Bone marrow (tissue), 2 donors: ENCODE measurements around the gene STK4.
"Not testable (repeated sequence)": the region's sequence is repeated elsewhere in the genome, so short reads cannot be mapped to it uniquely, and the experiment has no call there.

Experiments
- DNase-seq, 2 donors: peaks; one replicate each; lab custom pipeline; 2025; lab: John Stamatoyannopoulos, UW

The STK4 gene

DNA sequence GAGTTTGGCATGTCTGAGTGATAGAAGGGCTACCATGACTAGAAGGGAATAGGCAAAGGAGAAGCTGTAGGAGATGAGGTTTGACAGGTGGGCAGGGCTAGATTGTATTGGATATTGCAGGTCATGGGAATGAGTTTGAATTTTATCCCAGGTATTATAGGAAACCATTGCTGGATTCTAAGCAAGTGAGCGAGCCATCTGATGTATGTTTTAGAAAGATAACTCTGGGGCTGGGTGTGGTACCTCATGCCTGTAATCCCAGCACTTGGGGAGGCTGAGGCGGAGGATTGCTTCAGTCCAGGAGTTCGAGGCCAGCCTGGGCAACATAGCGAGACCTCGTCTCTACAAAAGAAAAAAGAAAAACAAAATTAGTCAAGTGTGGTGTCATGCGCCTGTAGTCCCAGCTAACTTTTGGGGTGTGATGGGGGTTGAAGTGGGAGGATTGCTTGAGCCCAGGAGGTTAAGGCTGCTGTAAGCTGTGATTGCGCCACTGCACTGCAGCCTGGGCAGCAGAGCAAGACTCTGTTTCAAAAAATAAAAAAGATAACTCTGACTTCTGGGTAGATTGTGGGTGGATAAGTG, 16.9 kb downstream of the STK4 start:
- DNase-seq, result no peak

DNA sequence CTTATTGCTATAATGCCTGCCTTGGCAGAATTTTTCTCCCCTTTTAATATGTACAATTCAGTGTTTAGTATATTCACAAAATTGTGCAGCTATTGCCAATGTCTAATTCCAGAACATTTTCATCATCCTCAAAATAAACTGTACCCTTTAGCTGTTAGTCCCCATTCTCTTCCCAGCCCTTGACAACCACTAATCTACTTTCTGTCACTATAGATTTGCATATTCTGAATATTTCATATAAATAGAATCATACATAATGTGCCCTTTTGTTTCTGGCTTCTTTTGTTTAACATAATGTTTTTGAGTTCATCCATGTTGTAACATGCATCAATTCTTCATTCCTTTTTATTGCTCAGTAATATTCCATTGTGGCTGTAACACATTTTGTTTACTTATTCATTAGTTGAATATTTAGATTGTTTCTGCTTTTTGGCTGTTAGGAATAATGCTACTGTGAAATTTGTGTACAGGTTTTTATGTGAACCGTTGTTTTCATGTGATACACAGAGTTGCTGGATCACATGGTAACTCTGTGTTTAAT, 22.4 kb downstream of the STK4 start:
- DNase-seq, result no peak

DNA sequence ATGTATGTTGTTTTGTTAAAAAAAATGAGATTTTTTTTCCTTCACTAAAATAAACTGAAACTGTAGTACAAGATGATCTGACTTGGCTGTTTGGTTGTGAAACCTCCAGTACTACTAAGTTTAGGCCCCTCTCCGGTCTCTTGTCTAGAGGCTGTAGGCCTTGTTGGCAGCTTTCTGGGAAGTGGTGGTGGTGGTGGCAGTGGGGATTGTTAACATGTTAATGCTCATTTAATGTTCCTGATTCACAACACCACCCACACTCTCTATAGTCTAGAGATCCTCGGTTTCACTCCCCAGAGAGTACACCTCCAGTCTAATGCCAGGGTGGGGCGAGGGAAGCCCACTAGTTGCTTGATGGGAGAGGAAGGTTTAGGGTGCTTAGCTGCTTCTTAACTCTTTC, 24.1 kb downstream of the STK4 start:
- peak in 1 of 2 donors; percentile 31 for DNase-seq

DNA sequence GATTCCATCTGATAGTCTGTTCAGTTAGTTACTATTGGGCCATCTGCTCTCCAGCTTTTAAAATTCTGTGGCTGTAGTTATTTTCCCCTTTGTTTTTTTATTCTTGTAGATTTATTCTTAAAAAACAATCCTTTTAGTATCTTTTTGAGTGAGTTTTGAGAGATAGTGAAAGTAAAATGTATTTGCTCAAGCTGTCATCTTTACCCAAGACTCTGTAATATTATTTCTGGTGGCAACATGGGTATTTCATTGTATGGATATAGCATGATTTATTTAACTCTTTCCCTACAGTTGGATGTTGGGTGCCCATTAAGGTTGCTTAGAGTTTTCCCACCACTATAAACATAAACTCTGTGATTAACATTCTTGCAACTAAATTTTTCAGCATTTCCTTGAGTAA, 24.6 kb downstream of the STK4 start:
- DNase-seq, result no peak

DNA sequence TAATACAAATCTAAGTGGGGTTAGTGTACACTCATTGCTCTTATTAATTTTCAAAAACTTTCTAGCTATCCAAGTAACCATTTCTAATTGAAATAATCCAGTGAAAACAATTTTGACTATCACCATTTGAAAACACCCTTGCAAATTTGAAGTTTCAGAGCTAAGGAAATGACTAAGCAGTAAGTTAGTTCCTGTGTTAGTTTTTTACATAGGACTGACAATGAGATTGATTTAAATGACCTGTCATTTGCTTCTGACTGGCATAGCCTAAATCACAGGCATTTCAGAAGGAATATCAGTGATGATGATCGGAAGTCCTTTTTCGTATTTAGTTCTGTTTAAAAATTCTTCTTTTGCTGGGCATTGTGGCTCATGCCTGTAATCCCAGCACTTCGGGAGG, 27.0 kb downstream of the STK4 start:
- DNase-seq, result peak in 1 of 2 donors; percentile 55

DNA sequence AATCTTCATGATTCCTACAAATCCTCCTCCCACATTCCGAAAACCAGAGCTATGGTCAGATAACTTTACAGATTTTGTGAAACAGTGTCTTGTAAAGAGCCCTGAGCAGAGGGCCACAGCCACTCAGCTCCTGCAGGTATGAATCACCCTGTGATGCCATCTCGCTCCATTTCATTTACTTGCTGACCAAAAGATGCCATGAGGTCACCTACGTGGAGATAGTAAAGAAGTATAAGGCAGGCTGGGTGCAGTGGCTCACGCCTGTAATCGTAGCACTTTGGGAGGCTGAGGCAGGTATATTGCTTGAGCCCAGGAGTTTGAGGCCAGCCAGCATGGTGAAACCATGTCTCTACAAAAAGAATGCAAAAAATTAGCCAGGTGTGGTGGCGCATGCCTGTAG, 30.9 kb downstream of the STK4 start:
- DNase-seq, result no peak

DNA sequence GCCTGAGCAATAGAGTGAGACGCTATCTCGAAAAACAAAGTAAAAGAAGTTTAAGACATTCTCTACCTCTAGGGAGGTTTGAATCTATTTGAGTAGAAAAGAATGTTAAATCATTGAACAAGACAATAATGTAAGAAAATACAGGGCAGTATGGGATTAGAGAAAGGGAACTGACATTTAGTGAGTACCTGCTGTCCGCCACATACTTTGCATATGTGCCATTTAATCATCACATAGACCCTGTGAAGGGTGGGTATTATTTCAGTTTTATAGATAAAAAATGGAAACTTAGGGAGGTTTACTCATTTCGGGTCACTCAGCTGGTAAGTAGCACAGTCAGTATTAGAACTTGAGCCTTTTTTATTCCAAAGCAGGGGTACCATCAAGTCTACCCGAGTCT, 31.4 kb downstream of the STK4 start:
- no peak for DNase-seq

DNA sequence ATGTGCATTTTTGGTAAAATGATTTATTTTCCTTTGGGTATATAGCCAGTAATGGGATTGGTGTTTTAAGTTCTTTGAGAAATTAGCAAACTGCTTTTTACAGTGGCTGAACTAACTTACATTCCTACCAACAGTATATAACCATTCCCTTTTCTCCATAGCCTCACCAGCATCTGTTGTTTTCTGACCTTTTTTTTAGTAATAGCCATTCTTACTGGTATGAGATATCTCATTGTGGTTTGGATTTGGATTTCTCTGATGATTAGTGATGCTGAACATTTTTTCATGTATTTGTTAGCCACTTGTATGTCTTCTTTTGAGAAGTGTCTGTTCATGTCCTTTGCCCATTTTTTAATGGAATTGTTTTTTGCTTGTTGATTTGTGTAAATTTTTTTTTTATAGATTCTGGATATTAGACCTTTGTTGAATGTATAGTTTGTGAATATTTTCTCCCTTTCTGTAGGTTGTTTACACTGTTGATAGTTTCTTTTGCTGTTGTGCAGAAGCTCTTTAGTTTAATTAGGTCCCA, 42.3 kb downstream of the STK4 start:
- no peak for DNase-seq

DNA sequence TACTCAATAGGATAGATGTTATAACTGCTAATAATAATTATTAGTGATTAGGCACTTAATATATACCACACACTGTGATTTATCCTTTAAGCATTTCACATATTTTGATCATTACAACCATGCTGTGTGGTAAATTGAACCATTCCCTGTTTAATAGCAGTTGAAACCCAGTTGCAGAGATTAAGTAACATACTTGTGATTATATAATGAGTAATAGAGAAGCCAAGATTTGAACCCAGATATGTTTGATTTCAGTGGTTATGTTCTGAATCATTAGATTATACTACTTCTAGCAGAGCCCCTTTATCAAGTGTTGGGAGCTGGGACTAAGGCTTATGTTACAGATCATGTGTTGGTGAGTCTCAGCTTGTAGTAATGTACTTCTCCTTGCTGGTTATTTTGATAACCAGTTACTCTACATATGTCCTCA, 44.1 kb downstream of the STK4 start:
- DNase-seq, result no peak

DNA sequence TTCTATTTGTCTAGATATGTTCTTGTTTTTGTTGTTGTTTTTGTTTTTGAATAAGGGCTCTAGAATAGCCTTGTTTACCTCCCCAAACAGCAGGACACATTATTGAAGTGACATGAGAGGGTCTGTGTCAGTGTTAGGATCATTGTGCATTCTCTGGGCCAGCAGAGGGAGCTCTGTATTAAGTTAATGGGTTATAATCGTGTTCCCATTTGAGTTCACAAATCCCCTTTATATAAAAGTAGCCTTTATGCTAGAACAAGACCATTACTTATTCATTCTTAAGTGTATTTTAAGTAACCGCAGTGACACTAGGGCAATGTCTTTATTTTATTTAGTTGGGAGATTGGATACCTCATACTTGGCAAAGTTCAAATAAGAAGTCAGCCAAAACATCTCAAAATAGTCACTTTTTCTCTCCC, 44.8 kb downstream of the STK4 start:
- peak in 1 of 2 donors; percentile 50 for DNase-seq

DNA sequence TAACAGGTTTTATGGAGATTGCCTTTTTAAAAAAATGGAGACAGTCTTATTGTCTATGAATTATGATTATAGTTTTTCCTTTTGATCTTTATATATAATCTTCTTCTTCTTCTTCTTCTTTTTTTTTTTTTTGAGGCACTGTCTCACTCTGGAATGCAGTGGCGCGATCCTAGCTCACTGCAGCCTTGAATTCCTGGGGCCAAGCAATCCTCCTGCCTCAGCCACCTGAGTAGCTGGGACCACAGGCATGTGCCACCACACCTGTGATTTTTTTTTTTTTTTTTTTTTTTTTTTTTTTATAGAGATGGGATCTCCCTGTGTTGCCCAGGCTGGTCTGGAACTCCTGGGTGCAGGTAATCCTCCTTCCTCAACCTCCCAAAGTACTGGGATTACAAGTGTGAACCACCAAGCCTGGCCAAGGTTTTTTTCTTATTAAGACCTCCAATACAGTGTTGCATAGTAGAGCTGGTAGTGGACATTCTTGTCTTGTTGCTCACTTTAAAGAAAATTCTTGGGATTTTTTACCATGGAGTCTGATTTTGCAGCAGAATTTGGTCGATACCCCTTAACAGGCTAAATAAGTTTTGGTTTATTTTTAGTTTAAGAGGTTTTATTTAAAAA, 46.5 kb downstream of the STK4 start:
- no peak for DNase-seq

DNA sequence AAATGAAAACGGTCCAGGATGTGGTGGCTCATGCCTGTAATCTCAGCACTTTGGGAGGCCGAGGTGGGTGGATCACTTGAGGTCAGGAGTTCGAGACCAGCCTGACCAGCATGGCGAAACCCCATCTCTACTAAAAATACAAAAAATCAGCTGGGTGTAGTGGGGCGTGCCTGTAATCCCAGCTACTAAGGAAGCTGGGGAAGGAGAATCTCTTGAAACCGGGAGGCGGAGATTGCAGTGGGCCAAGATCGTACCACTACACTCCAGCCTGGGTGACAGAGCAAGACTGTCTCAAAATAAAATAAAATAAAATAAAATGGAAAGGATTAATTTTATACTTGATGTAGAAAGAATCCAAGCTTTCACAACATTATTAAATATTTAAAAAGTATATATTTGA, 47.8 kb downstream of the STK4 start:
- not testable (repeated sequence) for DNase-seq

DNA sequence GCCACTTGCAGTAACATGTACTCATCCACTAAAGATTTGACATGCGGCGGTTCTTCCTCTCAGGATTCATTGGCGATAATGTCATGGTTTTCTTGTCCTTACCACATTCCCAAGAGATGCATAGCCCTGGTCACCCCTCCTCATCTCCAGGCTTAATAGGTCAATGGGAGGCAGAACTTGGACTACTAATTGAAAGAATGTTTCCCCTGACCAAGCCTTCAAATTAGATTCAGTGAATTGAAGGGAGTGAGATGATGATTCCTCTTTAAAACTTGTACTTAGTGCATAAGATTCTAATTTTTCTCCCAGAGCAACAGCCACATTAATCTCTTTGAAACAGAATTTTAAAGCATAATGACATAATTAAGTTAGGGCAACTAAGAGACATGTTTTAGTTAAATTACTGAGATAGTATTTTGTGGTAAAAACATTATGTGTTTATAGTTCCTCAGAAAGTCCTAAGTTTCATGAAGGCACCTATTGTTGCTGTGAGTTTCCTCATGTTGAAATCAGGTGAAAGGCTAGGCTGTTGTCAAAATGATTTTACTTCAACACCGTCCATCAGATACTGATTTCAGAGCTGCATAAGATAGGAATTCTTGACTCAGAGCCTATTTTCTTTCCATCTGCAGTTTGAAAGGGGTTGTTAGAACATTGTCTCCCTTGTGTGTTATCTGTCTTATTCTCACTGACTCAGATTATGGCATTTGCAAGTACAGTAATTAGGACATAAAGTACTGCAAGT, 48.5 kb downstream of the STK4 start:
- no peak for DNase-seq

DNA sequence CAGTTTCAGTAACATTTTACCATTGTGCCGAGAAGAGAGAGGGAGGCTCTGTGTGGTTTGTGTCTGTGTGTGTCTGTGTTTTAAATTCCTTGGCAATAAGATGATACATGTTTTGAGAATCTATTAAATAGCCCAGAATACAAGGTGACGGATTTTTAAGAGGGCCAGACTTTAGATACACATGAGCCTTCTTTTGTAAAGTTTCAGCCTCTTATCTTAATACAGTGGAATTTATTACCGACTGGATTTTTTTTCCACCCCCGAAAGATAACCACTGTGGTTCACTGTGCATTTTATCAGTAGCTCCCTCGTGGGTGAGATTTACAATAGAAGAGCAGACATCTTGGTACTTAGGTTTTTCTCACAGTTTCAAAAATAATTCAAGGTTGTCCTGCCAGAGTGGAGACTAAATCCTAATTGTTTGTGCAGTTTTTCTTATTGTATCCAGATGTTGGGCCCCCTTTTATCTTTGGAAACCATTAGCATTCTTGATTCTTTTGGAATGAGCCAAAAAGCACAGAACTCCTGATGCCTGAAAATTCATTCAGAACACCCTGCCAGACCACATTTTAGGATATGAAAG, 49.9 kb downstream of the STK4 start:
- DNase-seq, result no peak

DNA sequence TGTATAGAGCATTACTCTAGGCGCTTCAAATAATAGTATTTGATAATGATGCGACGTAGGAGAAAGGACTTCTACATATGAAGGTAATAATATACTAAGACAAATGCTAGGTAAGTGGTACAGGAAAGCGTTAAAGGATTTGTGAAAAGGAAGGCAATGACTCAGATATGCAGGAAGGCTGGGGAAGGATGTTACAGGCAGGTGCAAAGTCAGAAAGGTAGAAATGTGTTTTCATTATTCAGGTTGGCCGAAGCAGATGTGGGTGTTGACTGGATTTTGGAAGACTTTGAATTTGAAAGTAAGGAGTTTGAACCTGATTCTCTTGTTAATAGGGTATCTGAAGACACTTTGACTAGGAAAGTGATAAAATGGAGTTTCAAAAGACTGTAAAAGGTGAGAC, 51.0 kb downstream of the STK4 start:
- no peak for DNase-seq

DNA sequence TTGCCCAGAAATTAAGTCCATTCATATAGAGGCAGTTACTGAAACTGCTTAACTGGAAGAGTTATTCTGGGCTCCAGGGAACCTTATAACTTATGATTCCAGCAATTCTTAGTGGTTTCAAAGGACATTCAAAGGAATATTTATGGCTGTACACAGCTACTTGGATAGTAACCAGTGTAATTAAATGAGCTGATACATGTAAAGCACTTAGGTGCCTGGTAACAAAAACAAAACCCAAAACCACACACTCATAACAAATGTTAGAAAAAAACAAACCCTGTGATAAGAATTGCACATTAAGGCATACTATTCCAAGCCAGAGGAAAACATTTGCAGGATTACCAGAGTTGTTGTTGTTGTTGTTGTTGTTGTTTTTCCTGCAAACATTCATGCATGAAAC, 51.5 kb downstream of the STK4 start:
- DNase-seq, result no peak

DNA sequence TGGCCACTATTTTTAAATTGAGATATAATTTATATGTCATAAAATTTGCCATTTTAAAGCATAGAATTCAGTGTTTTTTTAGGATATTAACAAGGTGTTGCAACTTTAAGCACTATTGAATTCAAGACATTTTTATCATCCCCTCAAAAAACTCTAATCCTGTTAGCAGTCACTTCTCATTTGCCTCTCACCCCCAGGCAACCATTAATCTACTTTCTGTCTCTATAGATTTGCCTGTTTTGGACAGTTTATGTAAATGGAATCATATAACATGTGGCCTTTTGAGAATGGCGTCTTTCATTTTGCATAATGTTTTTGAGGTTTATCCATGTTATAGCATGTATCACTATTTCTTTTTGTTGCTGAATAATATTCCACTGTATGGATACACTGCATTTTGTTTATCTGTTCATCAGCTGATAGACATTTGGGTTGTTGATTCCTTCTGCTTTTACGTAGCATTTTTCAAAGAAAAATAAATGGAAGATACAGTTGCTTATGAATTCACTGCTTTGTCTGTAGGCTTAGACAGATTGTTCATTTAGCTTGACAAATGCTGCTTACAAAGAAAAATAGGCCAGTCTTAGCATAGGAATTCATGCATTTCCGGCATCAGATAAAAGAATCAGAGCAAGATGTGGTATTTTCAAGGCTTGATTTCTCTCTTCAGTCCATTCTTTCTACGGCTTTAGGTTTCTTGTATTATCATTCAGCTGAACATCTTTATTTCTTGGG, 52.9 kb downstream of the STK4 start:
- no peak for DNase-seq

DNA sequence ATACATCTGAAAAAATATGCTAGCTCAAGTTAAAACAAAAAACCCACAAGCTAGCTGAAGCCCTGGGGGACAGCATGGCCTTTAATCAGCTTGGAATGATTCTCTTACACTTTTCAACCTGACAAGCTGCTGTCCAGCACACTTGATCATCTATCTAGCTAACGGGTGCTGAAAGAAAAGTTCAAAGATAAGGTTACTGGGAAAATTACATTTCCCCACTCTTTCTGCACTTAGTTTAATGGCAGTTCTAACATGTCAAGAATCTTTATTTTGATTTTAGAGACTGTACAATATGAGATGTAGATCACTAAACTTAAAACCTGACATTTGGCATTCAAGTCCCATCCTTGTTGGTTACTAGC, 53.4 kb downstream of the STK4 start:
- no peak for DNase-seq

DNA sequence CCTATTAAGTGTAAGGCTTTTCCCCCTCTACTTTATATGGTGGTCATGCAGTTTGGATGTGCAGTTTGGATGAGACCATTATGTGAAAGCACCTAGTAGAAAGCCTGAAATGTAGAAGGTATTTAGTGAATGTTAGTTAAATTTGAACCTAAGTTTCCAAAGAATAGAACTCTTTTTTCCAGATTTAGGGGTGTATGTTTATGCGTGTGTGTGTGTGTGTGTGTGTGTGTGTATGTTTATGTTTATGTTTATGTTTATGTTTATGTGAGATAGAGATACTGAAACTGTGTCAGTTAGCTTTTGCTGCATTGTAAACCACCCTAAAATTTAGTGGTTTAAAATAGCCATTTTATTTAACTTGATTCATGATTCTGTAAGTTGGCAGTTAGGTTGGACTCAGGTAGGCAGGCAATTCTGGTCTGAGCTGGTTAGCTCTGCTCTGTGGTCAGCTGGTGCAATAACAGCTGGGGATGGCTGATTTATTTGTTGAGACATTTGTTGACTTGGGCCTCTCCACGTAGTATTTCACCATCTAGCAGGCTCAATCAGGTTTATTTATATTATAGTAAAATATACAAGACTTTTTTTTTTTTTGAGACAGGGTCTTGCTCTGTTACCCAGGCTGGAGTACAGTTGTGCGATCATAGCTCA, 54.0 kb downstream of the STK4 start:
- DNase-seq, result no peak

DNA sequence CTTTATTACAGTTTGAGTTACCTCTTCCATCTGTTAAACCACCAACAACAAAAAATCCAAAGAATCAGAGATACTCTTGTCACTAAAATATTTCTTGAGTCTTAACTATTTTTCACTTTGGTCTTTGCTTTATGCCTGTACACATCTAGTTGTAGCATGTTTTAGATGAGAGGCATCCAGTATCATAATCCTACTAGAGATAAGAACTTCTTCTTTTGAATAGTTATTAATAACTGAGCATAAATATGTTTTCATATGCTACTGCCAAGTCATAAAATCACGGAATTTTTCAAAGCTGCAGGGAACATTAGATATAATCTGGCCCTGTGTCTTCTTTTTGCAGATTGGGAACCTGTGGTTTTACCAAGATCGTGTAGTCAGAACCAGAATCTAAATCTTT, 55.3 kb downstream of the STK4 start:
- no peak for DNase-seq

DNA sequence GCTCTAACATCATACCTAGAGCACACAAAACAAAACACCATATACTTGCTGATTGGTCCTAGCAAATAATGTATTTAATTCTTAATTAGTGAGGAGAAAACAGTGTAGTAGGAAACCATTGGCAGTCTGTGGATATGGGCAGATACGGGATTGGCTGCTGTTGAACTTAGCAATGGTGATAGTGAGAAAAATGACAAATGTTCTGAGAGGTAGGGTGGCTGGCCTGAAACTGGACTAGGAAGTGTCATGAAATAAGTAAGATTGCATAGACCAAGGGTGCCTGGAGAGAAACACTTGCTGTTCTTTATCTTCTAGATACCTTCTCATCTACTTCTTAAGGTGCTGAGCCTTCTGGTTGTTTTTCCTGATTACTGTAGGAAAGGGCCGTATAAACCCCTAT, 56.8 kb downstream of the STK4 start:
- DNase-seq, result not testable (repeated sequence)
